Endothelial cell of umbilical vein (primary cell): Measurements from ENCODE around the gene SHFL. TPM values are rescaled to one million over a fixed set of nuclear protein-coding genes. Genes with fewer than 3 reads are reported as not detected.

Experiments used
- BruUV-seq: library from RNA; stranded (reverse); fragments of 400-500 nt; replicated peaks from 2 replicates; lab custom pipeline; 2021; lab: Mats Ljungman, UMichigan
- CTCF ChIA-PET: fragments of 300-600, 350-600 bp; sonication (Branson Sonifier 250); formaldehyde crosslinking; loops from one replicate; lab custom pipeline; 2021; ENCODE audit warnings: antibody characterized with exemption, inconsistent platforms; lab: Charles Lee
- POLR2A ChIA-PET: fragments of 300-600, 350-600 bp; sonication (Branson Sonifier 250); formaldehyde crosslinking; loops from one replicate; lab custom pipeline; 2021; ENCODE audit warnings: antibody characterized with exemption, inconsistent platforms; lab: Charles Lee
- DNase-seq: peaks from one replicate; pipeline ENCODE4 v3.0.0-alpha.2; 2011; ENCODE audit warnings: low read depth, low spot score
- FAIRE-seq: peaks from 2 replicates; lab custom pipeline; 2011; peaks lifted over from hg19 to GRCh38; lab: Jason Lieb, UNC
- H2AFZ ChIP-seq: 2 replicates; pipeline ENCODE4 v1.6.0; 2012; ENCODE audit warnings: low read depth, low read length, control low read depth, inconsistent platforms
- H3K27ac ChIP-seq: 2 replicates; pipeline ENCODE4 v1.5.1; 2011; ENCODE audit warnings: low read depth, mild to moderate bottlenecking, control low read depth, low read length, moderate library complexity; ENCODE audit not compliant: insufficient read depth
- H3K27me3 ChIP-seq, 2 experiments: 2 replicates each; pipeline versions ENCODE4 v1.6.0 to v1.6.1; 2011; ENCODE audit warnings: low read length in 2 of 2, mixed read lengths in 1 of 2; ENCODE audit not compliant: control insufficient read depth in 2 of 2, insufficient read depth in 2 of 2
- H3K36me3 ChIP-seq, 2 experiments: 2 replicates in 1 of 2; 3 replicates in 1 of 2; pipeline ENCODE4 v1.5.1; 2011; ENCODE audit warnings: low read length in 2 of 2, mild to moderate bottlenecking in 1 of 2, moderate library complexity in 1 of 2; ENCODE audit not compliant: control insufficient read depth in 2 of 2, insufficient read depth in 2 of 2; ENCODE audit errors: extremely low read depth in 1 of 2
- H3K4me1 ChIP-seq: 3 replicates; pipeline ENCODE4 v1.5.1; 2011; ENCODE audit warnings: mild to moderate bottlenecking, low read length; ENCODE audit not compliant: control insufficient read depth, insufficient read depth; ENCODE audit errors: extremely low read depth
- H3K4me2 ChIP-seq: 2 replicates; pipeline ENCODE4 v1.6.1; 2011; ENCODE audit warnings: low read length, control low read depth, mixed read lengths; ENCODE audit not compliant: insufficient read depth
- H3K4me3 ChIP-seq, 3 experiments: fragments of 200-600 bp in 1 of 3; sonication (generic), shearing (Covaris generic) in 1 of 3; replicated peaks in 1 of 3; 2 replicates each; pipeline ENCODE4 v1.5.1; 2011 to 2016; ENCODE audit warnings: control low read depth in 3 of 3, low read length in 3 of 3, mild to moderate bottlenecking in 2 of 3, inconsistent platforms in 1 of 3, low read depth in 1 of 3, moderate library complexity in 1 of 3; ENCODE audit not compliant: insufficient read depth in 1 of 3
- H3K79me2 ChIP-seq: 2 replicates; pipeline ENCODE4 v1.6.0; 2012; ENCODE audit warnings: low read length, inconsistent platforms; ENCODE audit not compliant: control insufficient read depth, insufficient read depth
- H3K9ac ChIP-seq: replicated peaks from 2 replicates; pipeline ENCODE3; 2011; ENCODE audit warnings: low read length, control low read depth; ENCODE audit not compliant: insufficient read depth; ENCODE audit errors: extremely low read depth
- H3K9me1 ChIP-seq: replicated peaks from 3 replicates; pipeline ENCODE4 v1.6.0; 2011; ENCODE audit warnings: mild to moderate bottlenecking, low read length; ENCODE audit not compliant: control insufficient read depth, insufficient read depth; ENCODE audit errors: extremely low read depth
- H3K9me3 ChIP-seq: replicated peaks from 2 replicates; pipeline ENCODE4 v1.5.1; 2012; ENCODE audit warnings: low read length, inconsistent platforms; ENCODE audit not compliant: control insufficient read depth, insufficient read depth
- H4K20me1 ChIP-seq: replicated peaks from 2 replicates; pipeline ENCODE3; 2011; ENCODE audit warnings: mild to moderate bottlenecking, low read length; ENCODE audit not compliant: control insufficient read depth, insufficient read depth; ENCODE audit errors: extremely low read depth
- EZH2 ChIP-seq: IDR thresholded peaks from 2 replicates; pipeline ENCODE4 v1.6.1; 2012; ENCODE audit warnings: borderline replicate concordance, low read depth, mild to moderate bottlenecking, moderate library complexity, low read length, inconsistent platforms; ENCODE audit not compliant: severe bottlenecking
- FOS ChIP-seq: IDR thresholded peaks from 2 replicates; pipeline ENCODE4 v1.6.1; 2011; ENCODE audit warnings: mild to moderate bottlenecking, low read length, moderate library complexity, borderline replicate concordance; ENCODE audit not compliant: insufficient read depth
- GATA2 ChIP-seq: IDR thresholded peaks from 2 replicates; pipeline ENCODE4 v1.7.0; 2011; ENCODE audit warnings: low read depth, mild to moderate bottlenecking, moderate library complexity, mixed read lengths, low read length; ENCODE audit not compliant: insufficient read length, insufficient read depth
- JUN ChIP-seq: IDR thresholded peaks from 2 replicates; pipeline ENCODE4 v1.6.1; 2011; ENCODE audit warnings: borderline replicate concordance, low read depth; ENCODE audit not compliant: insufficient read length, insufficient read depth
- MAX ChIP-seq: IDR thresholded peaks from 2 replicates; pipeline ENCODE4 v1.6.1; 2011; ENCODE audit not compliant: insufficient read depth, insufficient read length
- MYC ChIP-seq: IDR thresholded peaks from one replicate; pipeline ENCODE4 v1.6.1; 2011; ENCODE audit warnings: mild to moderate bottlenecking, low read depth, low read length
- POLR2A ChIP-seq: IDR thresholded peaks from 2 replicates; pipeline ENCODE4 v1.6.1; 2012; ENCODE audit warnings: low read depth, mild to moderate bottlenecking, control low read depth, low read length
- POLR2AphosphoS5 ChIP-seq: IDR thresholded peaks from 2 replicates; pipeline ENCODE4 v1.6.1; 2012; ENCODE audit warnings: low read depth, mild to moderate bottlenecking, control low read depth, low read length, moderate library complexity; ENCODE audit not compliant: insufficient read depth
- dilution Hi-C: fragments of 300-500 bp; cut with MboI; formaldehyde crosslinking; loops from one replicate; pipeline ENCODE4 v1.15.0; 2019; ENCODE audit warnings: low sequenced_read_pairs; ENCODE audit not compliant: extremely low pct_ligation_motif_present
- intact Hi-C: fragments of 100-400 bp; cut with micrococcal nuclease; formaldehyde crosslinking; loops from one replicate; pipeline ENCODE4 v1.10.0; 2022
- polyA plus RNA-seq, 4 experiments: library from polyadenylated mRNA; depleted of rRNA in 3 of 4; stranded (reverse) in 3 of 4; unstranded in 1 of 4; fragments of >200 nt; gene quantifications; 2 replicates each; pipeline versions ENCODE4 v1.2.1 to v1.2.3, GENCODE V29; 2011 to 2012; ENCODE audit warnings: missing spikeins in 1 of 4
- total RNA-seq: library from RNA; stranded (reverse); gene quantifications from 2 replicates; pipeline ENCODE4 v1.2.3, GENCODE V29; 2021
- TF ChIP-seq, protein P1 (sequence below), 2 donors: IDR thresholded peaks; 1 replicate in 1 of 2; 2 replicates in 1 of 2; pipeline ENCODE4 v1.5.1; 2011; ENCODE audit warnings: low read length in 2 of 2, mild to moderate bottlenecking in 2 of 2, moderate library complexity in 2 of 2, control low read depth in 1 of 2, inconsistent platforms in 1 of 2, low read depth in 1 of 2; ENCODE audit not compliant: insufficient read depth in 1 of 2; ENCODE audit errors: extremely low read depth in 1 of 2

Gene SHFL
- total and polyA plus RNA-seq, 2 donors (not counting 3 experiments of a cell fraction or from before 2014, with no cell fraction given) = 34.4 to 36.9 TPM

- H3K27ac ChIP-seq = no peak overlapping the region
- H3K27me3 ChIP-seq = no peaks in the 10 kb centered on the region
- no TSS peak for BruUV-seq
- intact Hi-C loops = no loop called here
- H3K9me1 ChIP-seq = no peaks in the 10 kb centered on the region
- ChIA-PET CTCF (interaction anchor here (1.2 kb wide), 1 partner anchor 11 kb away, joined by 3 read pairs; no protein-coding TSS in a partner anchor), POLR2A (no interaction called here)
- H3K79me2 ChIP-seq = no peaks in the 10 kb centered on the region
- H3K4me2 ChIP-seq = no peak overlapping the region
- TF ChIP-seq, protein P1, sequence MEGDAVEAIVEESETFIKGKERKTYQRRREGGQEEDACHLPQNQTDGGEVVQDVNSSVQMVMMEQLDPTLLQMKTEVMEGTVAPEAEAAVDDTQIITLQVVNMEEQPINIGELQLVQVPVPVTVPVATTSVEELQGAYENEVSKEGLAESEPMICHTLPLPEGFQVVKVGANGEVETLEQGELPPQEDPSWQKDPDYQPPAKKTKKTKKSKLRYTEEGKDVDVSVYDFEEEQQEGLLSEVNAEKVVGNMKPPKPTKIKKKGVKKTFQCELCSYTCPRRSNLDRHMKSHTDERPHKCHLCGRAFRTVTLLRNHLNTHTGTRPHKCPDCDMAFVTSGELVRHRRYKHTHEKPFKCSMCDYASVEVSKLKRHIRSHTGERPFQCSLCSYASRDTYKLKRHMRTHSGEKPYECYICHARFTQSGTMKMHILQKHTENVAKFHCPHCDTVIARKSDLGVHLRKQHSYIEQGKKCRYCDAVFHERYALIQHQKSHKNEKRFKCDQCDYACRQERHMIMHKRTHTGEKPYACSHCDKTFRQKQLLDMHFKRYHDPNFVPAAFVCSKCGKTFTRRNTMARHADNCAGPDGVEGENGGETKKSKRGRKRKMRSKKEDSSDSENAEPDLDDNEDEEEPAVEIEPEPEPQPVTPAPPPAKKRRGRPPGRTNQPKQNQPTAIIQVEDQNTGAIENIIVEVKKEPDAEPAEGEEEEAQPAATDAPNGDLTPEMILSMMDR (IDR thresholded peaks at IDR 0.05; ENCODE audit: extremely low read depth in 1 of 2, insufficient read depth in 1 of 2, low read depth in 1 of 2, low read length in 2 of 2) = no peak
- TF ChIP-seq JUN (no peak), GATA2 (no peak), POLR2A (no peak), POLR2AphosphoS5 (no peak), MAX (no peak), MYC (no peak), FOS (no peak), EZH2 (no peak)
- FAIRE-seq (no peak), DNase-seq (no peak)
- H3K4me1 ChIP-seq = no peaks in the 10 kb centered on the region
- no peak overlapping the region for H2AFZ ChIP-seq
- dilution Hi-C loops = no loop called here
- H3K9me3 ChIP-seq = no peaks in the 10 kb centered on the region
- no peak overlapping the region for H3K4me3 ChIP-seq
- no peaks in the 10 kb centered on the region for H3K36me3 ChIP-seq
- no peak overlapping the region for H3K9ac ChIP-seq
- no peaks in the 10 kb centered on the region for H4K20me1 ChIP-seq
These were observed 17.9 kb upstream of the SHFL start for GRCh38 chr19:10068205-10068604.
